22Rv1 (cell line): ENCODE data around the gene PRDX1.

ENCODE experiments used
- H3K27ac ChIP-seq: fragments of 450-650 bp; 2 replicates; pipeline ENCODE4 v1.5.1; 2017
- ZFX ChIP-seq: fragments of 450-650 bp; IDR thresholded peaks from 2 replicates; pipeline ENCODE4 v1.6.1; 2017; ENCODE audit warnings: antibody characterized with exemption, borderline replicate concordance
- TF ChIP-seq, protein P1 (sequence below): fragments of 450-650 bp; IDR thresholded peaks from 2 replicates; pipeline ENCODE4 v1.5.1; 2017; ENCODE audit warnings: mild to moderate bottlenecking

The PRDX1 gene

DNA sequence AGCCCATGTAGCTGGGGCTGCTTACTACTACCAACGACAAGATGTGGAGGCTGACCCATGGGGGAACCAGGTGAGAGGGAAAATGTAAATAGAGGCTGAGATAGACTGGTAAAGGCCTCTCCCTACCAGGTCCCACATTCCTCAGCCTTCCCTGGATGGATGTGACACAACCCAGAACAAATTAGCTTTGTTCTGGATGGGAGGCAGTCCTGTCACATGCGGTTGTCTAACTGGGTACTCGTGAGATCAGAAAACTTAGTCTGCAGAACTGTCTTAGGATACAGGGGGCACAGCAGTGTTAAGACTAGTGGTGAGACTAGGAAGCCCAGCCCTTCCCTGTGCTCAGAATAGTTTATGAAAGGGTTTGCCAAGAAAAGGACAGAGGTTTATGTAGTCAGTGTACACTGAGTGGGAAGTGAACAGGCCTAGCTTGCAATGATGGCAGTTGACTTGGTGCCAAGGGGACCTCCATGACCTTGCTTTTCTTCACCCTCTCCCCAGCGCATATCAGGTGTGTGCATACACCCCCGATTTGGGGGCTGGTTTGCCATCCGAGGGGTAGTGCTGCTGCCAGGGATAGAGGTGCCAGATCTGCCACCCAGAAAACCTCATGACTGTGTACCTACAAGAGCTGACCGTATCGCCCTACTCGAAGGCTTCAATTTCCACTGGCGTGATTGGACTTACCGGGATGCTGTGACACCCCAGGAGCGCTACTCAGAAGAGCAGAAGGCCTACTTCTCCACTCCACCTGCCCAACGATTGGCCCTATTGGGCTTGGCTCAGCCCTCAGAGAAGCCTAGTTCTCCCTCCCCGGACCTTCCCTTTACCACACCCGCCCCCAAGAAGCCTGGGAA, 13.2 kb downstream of the PRDX1 start:
- peak overlapping the region; percentile 9; the same call in 1 of the 2 replicates for H3K27ac ChIP-seq
- no peak for TF ChIP-seq ZFX
- TF ChIP-seq, protein P1, sequence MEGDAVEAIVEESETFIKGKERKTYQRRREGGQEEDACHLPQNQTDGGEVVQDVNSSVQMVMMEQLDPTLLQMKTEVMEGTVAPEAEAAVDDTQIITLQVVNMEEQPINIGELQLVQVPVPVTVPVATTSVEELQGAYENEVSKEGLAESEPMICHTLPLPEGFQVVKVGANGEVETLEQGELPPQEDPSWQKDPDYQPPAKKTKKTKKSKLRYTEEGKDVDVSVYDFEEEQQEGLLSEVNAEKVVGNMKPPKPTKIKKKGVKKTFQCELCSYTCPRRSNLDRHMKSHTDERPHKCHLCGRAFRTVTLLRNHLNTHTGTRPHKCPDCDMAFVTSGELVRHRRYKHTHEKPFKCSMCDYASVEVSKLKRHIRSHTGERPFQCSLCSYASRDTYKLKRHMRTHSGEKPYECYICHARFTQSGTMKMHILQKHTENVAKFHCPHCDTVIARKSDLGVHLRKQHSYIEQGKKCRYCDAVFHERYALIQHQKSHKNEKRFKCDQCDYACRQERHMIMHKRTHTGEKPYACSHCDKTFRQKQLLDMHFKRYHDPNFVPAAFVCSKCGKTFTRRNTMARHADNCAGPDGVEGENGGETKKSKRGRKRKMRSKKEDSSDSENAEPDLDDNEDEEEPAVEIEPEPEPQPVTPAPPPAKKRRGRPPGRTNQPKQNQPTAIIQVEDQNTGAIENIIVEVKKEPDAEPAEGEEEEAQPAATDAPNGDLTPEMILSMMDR, result no peak

DNA sequence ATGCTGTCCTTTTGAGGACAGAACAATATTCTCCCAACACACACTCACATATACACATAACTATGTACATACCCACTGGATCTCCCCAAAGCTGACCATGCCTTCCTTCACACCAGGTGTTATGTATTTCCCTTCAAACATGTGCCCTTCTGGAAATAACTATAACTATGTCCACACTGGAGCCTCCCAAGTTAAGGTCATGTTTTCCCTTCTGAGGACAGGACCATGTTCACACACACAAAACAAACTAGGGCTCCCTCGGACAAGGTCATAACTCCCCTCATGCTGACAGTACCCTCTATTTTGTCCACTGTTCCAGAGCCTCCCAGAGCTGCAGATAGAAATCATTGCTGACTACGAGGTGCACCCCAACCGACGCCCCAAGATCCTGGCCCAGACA, 13.8 kb downstream of the PRDX1 start:
- no peak for TF ChIP-seq ZFX
- TF ChIP-seq, protein P1, result no peak
- peak overlapping the region; percentile 9; the same call in 1 of the 2 replicates for H3K27ac ChIP-seq

DNA sequence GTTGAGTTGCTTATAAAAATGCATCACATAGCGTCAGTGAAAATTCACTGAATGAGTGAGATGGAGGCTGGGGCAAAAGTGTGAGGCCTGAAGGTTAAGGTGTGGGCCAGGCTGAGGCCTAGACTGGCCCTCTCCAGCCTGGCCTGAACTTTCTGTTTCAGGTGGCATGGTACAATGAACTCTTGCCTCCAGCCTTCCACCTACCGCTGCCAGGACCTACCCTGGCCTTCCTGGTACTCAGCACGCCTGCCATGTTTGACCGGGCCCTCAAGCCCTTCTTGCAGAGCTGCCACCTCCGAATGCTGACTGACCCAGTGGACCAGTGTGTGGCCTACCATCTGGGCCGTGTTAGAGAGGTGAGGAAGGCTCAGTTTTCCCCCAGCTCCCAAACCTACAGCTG, 14.5 kb downstream of the PRDX1 start:
- H3K27ac ChIP-seq, result no peak overlapping the region

GRCh38 chr1:45503462-45504360, 18.0 kb downstream of the PRDX1 start:
- TF ChIP-seq ZFX, result no peak
- TF ChIP-seq, protein P1, result no peak
- no peak overlapping the region for H3K27ac ChIP-seq

More for the DNA sequence above, 14.5 kb downstream of the PRDX1 start:
- TF ChIP-seq ZFX, result no peak
- TF ChIP-seq, protein P1, result no peak

- TF ChIP-seq, protein P1, result no peak
- no peak for TF ChIP-seq ZFX
- H3K27ac ChIP-seq, result peak overlapping the region; percentile 85
These were observed 20.2 kb downstream of the PRDX1 start for GRCh38 chr1:45501505-45501859.

GRCh38 chr1:45499415-45499769, 22.3 kb downstream of the PRDX1 start:
- TF ChIP-seq, protein P1, result no peak
- TF ChIP-seq ZFX, result no peak
- H3K27ac ChIP-seq, result peak overlapping the region; percentile 85
